GM19351 (cell line): ENCODE data around the gene HECTD3.

Experiments
- ATAC-seq: cut with Tn5 transposase; IDR thresholded peaks from one replicate; pipeline ENCODE4 v1.9.1; 2021; ENCODE audit warnings: mild to moderate bottlenecking, moderate library complexity; ENCODE audit not compliant: unreplicated experiment

The HECTD3 gene

DNA sequence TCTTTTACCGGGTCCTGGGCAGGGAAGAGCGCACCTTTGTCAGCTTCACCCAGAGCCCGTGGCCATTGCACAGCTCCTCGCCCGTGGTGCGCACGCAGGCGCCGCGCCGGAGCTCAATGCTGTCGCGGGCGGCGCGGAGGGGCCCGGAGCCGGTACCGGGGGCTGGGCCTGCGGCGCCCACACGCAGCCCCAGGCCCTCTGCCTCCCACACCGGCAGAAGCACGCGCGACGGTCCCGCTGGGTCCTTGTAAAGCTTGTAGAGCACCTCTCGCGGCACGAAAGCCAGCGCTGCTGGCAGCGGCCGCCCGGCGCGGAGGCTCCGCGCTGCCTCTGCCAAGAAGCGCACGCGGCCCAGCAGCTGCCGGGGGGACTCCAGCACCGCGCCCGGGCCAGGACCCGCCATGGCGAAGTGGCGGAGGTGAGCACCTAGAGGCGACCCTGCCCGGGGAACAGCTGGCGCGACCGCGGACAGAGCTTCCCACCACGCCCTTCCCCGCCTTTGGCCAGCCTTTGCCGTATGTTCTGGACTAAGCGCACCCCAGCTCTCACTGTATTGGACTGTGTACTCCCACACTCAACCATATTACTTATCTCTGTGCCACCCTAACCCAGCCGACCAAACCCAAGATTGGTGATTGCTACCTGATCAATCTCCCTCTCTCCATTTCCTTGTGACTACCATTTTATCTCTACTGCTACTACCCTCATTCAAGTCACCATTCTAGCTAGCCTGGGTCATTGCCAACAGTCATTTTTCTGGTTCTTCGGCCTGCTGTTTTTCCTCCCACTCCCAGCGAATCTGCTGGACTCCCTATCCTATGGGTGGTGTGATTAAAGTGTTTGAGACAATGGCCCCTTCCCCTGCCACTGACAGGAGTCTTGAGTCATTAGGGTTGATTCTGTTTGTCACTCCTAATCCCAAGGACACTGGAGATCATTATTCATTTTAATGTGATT, at the start of gene HECTD3:
TSS of gene HECTD3 (minus strand) at position 470 of the 957 bp plus-strand sequence. CDS start at position 403, 67 bp downstream.
- peak; percentile 75 for ATAC-seq

GRCh38 chr1:45059829-45060228, 48.7 kb upstream of the HECTD3 start:
- ATAC-seq, result no peak

DNA sequence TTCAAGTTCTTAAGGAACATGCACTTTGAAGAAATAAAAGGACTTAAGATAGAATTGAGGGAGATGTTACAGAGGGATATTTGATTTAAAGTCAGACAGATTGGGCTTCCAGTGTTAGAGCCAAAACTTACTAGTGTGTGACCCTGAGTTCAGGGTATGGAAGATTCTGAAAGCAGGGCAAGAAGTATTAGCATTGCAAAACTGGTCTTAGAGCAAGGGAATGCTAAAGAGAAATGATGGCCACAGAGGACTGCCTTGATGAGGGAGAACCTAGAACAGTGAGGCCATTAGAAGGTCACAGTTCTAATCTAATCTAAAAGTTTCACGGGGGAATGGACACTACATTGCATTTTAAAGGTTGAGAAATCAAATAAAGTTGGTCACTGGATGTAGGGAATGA, 46.4 kb upstream of the HECTD3 start:
- ATAC-seq, result no peak

DNA sequence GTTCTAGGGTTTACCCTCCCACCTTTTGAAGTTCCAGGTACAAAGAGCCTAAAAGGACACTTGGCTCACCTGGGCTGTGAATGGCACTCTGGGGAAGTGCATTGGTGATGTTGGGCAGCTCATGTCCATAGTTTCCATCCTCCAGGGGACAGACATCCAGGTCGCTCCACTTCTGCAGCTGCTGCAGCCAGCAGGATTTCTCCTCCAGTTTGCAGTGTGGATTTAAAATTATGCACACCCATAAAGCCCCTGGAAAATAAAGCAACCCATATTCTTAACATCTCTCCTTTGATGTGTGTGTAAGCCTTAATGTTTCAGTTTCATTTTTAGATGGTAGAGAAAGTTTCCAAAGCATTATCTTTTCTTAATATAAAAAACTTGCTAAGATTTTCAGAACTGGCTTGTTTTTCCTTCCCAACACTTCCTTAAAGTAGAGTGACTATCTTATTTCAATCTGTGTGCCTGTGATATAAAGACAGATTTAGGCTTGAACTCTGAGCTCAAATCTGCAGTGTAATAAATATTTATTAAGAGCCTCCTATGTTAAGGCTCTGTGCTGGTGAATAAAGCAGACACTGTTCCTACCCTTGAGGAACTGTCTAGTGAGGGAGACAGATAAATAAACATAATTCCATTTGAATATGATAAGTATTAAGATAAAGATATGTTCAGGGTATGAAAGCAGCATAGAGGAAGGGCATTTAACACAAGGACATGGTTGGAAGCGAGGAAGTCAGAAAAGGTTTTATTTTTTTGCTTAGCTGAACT, 40.1 kb upstream of the HECTD3 start:
- ATAC-seq, result no peak

DNA sequence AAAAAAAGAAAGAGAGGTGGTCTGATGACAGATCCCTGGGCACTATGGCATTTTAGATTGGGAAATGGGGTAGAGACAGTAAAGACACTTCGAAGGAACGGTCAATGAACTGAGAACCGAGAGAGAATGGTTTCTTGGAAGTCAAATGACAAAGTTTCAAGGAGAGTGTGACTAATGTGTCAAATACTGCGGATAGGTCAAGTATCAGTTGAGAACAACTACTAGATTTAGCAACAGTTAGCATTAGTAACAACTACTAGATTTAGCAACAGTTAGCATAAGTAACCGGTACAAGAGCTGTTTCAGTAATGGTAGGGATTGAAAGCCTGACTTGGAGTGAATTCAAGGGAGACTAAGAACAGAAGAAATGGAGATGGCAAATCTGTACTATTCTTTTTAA, 35.9 kb upstream of the HECTD3 start:
- ATAC-seq, result no peak

DNA sequence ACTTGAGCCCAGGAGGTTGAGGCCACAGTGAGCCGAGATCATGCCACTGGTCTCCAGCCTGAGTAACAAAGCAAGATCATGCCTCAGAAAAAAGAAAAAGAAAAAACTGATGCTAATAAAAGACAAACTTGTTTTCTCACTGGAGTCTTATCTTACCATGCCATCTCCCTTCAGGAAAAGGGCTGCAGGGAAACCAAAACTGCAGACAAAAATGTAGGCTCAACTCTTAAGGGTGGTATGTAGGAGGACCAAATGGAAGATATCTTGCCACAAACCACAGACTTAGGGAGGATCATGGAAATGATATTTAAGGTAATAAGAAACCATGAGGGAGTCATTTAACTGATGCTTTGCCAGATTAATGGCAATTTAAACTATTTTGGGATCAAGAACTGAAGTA, 33.8 kb upstream of the HECTD3 start:
- ATAC-seq, result no peak

GRCh38 chr1:45043094-45043493, 32.0 kb upstream of the HECTD3 start:
- ATAC-seq, result no peak

DNA sequence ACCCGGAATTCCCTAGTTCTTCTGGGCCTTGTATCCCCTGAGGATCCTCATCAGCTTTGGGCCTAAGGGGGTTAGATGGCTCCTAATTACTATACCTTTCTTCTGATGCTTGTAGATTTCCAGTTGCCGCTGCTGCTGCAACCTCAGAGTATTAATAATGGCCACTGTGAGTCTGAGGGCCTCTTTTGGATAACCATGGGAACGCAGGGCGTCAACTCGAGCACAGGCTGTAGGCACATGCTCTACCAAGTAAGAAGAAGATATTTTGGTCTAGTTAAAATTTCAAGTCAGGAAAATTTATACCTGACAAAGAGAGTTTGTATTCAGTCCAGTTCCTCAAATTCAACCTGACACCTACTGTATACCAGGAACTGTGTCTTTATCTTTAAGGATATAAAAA, 29.2 kb upstream of the HECTD3 start:
- ATAC-seq, result no peak

DNA sequence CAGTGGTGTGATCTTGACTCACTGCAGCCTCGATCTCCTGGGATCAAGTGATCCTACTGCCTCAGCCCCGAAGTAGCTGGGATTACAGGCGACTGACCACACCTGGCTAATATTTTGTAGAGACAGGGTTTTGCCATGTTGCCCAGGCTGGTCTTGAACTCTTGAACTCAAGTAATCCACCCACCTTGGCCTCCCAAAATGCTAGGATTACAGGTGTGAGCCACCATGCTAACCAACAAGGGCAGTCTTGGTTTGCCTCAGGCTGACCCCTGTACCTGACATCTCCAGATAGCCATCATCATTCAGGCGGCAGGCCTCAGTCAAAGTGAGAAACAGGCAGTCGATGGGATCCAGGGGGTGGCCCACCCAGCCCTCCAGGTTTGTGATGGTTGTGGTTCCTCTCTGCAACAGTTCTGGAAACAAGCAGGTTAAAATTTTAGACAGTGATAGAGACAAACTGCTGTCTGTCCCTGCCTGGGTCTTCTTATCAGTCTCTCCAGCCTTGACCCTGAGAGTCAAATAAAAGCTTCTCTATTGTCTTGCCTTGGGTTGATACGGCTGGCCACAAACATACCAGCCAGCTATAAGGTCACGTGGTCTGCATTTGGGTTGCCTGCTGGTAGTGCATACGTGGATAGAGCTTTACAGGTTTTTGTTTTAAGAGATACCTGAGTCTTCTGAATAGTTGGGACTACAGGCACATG, 27.7 kb upstream of the HECTD3 start:
- no peak for ATAC-seq

DNA sequence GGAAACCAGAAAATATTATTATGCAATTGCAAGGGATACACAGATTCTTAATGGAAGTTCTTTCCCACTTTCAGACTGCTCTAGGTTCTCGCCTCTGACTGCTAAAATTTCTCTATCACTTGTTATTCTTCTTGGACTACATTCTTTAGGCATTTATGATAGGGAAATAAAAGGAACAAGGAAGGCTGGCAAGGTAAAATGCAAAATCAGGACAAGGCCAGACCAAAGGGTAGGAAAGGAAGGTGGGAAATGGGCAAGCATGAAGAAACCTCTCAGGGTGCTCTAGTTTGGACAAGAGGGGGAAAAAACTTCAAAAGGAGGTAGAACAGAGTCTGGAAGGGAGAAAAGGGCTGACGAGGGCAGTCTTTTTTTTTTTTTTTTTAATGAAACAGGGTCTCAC, 27.1 kb upstream of the HECTD3 start:
- no peak for ATAC-seq

DNA sequence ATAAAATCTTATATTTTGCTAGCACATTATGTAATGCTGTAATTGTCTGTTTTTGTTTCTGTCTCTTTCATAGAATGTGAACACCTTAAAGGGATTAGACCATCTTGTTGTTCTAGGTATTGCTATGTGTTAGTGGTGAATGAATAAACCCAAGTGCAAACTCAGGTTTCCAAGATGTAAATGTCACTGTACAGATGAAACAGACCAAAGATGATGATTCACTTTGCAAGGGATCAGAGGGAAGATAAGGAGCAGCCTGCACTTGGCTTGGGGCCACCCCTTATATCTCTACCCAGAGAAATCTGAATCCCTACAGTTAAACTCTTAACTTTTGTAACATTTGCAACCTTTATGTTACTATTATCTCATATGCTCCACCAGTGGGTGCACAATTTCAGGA, 26.3 kb upstream of the HECTD3 start:
- no peak for ATAC-seq

GRCh38 chr1:45035631-45036301, 24.6 kb upstream of the HECTD3 start:
- ATAC-seq, result no peak

DNA sequence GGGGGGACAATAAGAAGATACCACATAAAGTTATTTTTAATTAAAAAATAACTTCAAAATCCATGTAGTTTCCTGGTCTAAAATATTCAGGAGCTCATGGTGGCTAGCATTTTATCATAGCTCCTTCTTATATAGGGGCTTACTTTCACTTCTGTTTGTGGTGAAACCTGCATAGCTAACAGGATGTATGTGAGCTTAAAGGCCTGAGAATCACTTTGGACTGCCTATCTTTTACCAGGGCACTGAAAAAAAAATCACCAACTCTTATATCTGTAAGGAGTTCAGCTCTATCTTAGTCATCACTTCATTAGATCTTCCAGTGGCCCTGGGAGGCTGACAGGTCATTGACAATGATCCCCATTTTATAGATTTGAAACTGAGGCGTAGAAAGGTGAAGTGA, 22.2 kb upstream of the HECTD3 start:
- peak; percentile 69 for ATAC-seq

- no peak for ATAC-seq
These were observed 21.7 kb upstream of the HECTD3 start for GRCh38 chr1:45032837-45033236.

DNA sequence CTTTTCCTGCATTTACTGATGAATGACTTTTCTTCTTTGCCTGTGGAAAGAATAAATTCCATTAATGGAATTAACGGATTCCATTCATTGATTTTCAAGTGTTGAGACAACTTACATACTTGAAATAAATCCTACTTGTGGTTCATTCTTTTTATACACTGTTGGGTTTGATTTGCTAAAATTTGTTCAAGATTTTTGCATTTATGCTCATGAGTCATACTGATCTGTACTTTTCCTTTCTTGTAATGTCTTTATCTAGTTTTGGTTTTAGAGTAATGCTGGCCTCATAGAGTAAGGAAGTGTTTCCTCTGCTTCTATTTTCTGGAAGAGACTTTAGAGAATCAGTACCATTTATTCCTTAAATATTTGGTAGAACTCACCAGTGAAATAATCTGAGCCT, 15.3 kb upstream of the HECTD3 start:
- ATAC-seq, result no peak

DNA sequence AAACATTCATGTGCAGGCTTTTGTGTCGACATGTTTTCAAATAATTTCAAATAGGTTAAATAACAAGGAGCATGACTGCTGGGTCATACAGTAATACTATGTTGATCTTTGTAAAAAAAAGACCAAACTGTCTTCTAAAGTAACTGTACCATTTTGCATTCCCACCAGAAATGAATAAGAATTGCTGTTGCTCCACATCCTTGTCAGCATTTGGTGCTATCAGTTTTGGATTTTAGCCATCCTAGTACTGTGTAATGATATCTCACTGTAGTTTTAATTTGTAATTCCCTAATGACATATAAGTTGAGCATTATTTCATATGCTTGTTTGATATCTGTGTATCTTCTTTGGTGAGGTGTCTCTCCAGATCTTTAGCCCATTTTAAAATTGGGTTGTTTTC, 12.5 kb upstream of the HECTD3 start:
- no peak for ATAC-seq

GRCh38 chr1:45018599-45019230, 7.6 kb upstream of the HECTD3 start:
- peak; percentile 77 for ATAC-seq

GRCh38 chr1:45016767-45017166, 5.6 kb upstream of the HECTD3 start:
- no peak for ATAC-seq

- ATAC-seq, result no peak
These were observed 5.1 kb upstream of the HECTD3 start for GRCh38 chr1:45016090-45016697.

GRCh38 chr1:45015683-45016082, 4.6 kb upstream of the HECTD3 start:
- no peak for ATAC-seq
